H1 (cell line): Measurements from ENCODE around the gene IFIT1. TPM values are rescaled to one million over a fixed set of nuclear protein-coding genes. Genes with fewer than 3 reads are reported as not detected.

Source experiments
- CTCF ChIA-PET: fragments of 300-600 bp; sonication (Branson Sonifier 250); formaldehyde crosslinking; loops from one replicate; lab custom pipeline; 2021; ENCODE audit not compliant: partially characterized antibody; lab: Charles Lee
- POLR2A ChIA-PET: fragments of 300-600 bp; sonication (Branson Sonifier 250); formaldehyde crosslinking; loops from one replicate; lab custom pipeline; 2021; ENCODE audit warnings: inconsistent platforms; ENCODE audit not compliant: partially characterized antibody; lab: Charles Lee
- DNase-seq, 2 experiments: peaks; one replicate each; pipeline versions ENCODE4 v3.0.0 to v3.0.0-alpha.2; 2010 to 2022; ENCODE audit warnings: low spot score in 2 of 2, low read depth in 1 of 2, mixed read lengths in 1 of 2
- FAIRE-seq: peaks from 2 replicates; lab custom pipeline; 2011; peaks lifted over from hg19 to GRCh38; lab: Jason Lieb, UNC
- H2AFZ ChIP-seq: 2 replicates; pipeline ENCODE4 v1.8.1; 2012; ENCODE audit warnings: low read length, inconsistent platforms
- H2AK5ac ChIP-seq: 2 replicates; pipeline ENCODE4 v1.6.1; 2013; ENCODE audit warnings: low read depth, low read length
- H2BK120ac ChIP-seq: replicated peaks from 2 replicates; pipeline ENCODE3; 2013; ENCODE audit warnings: low read depth, low read length, inconsistent platforms
- H2BK12ac ChIP-seq: 2 replicates; pipeline ENCODE4 v1.6.1; 2013; ENCODE audit warnings: low read depth, low read length
- H2BK15ac ChIP-seq: 2 replicates; pipeline ENCODE4 v1.6.1; 2013; ENCODE audit warnings: low read length
- H2BK20ac ChIP-seq: 2 replicates; pipeline ENCODE4 v1.6.1; 2013; ENCODE audit warnings: low read length
- H2BK5ac ChIP-seq: 2 replicates; pipeline ENCODE4 v1.6.1; 2013; ENCODE audit warnings: low read depth, low read length
- H3K14ac ChIP-seq: 2 replicates; pipeline ENCODE4 v1.6.1; 2013; ENCODE audit warnings: inconsistent platforms; ENCODE audit not compliant: insufficient read length
- H3K18ac ChIP-seq: 2 replicates; pipeline ENCODE4 v1.6.1; 2013; ENCODE audit warnings: low read length; ENCODE audit errors: extremely low read depth
- H3K23ac ChIP-seq: 2 replicates; pipeline ENCODE4 v1.6.1; 2013; ENCODE audit warnings: inconsistent platforms; ENCODE audit not compliant: insufficient read length
- H3K23me2 ChIP-seq: 2 replicates; pipeline ENCODE4 v1.6.1; 2013; ENCODE audit warnings: low read depth, low read length
- H3K27ac ChIP-seq: 2 replicates; pipeline ENCODE4 v1.6.1; 2011; ENCODE audit warnings: low read depth, low read length, inconsistent platforms
- H3K27me3 ChIP-seq, 4 experiments: replicated peaks in 1 of 4; 1 replicate in 1 of 4; 2 replicates in 3 of 4; pipeline versions ENCODE4 v1.6.1 to v1.8.1; 2011 to 2013; ENCODE audit warnings: low read length in 3 of 4, mild to moderate bottlenecking in 3 of 4, inconsistent platforms in 2 of 4, mixed read lengths in 2 of 4, moderate library complexity in 1 of 4; ENCODE audit not compliant: control insufficient read depth in 3 of 4, insufficient read depth in 3 of 4; ENCODE audit errors: extremely low read depth in 1 of 4
- H3K36me3 ChIP-seq, 4 experiments: 2 replicates each; pipeline versions ENCODE4 v1.6.1 to v1.8.1; 2011 to 2013; ENCODE audit warnings: mild to moderate bottlenecking in 4 of 4, low read length in 3 of 4, moderate library complexity in 2 of 4, control low read depth in 1 of 4, inconsistent platforms in 1 of 4; ENCODE audit not compliant: insufficient read depth in 4 of 4, control insufficient read depth in 2 of 4
- H3K4ac ChIP-seq: replicated peaks from 2 replicates; pipeline ENCODE3; 2013; ENCODE audit warnings: low read length, low read depth, mixed read lengths, inconsistent platforms; ENCODE audit not compliant: insufficient read length
- H3K4me1 ChIP-seq, 4 experiments: replicated peaks in 1 of 4; 1 replicate in 1 of 4; 2 replicates in 3 of 4; pipeline versions ENCODE4 v1.6.1 to v1.8.1; 2011 to 2013; ENCODE audit warnings: low read length in 3 of 4, inconsistent platforms in 2 of 4, mixed read lengths in 1 of 4; ENCODE audit not compliant: insufficient read depth in 4 of 4, control insufficient read depth in 3 of 4
- H3K4me2 ChIP-seq, 2 experiments: 2 replicates each; pipeline versions ENCODE4 v1.6.1 to v1.8.1; 2011 to 2013; ENCODE audit warnings: low read depth in 2 of 2, low read length in 2 of 2, control low read depth in 1 of 2, inconsistent platforms in 1 of 2, mild to moderate bottlenecking in 1 of 2; ENCODE audit not compliant: insufficient read depth in 1 of 2
- H3K4me3 ChIP-seq, 4 experiments: fragments of 200-600, 300-600 bp in 1 of 4; sonication (generic), shearing (Covaris generic), sonication (Bioruptor Twin) in 1 of 4; 2 replicates each; pipeline versions ENCODE4 v1.5.1 to v1.8.1; 2011 to 2016; ENCODE audit warnings: low read length in 4 of 4, low read depth in 3 of 4, control low read depth in 2 of 4, inconsistent platforms in 2 of 4, mild to moderate bottlenecking in 2 of 4, mixed read lengths in 1 of 4, moderate library complexity in 1 of 4; ENCODE audit not compliant: insufficient read depth in 2 of 4; ENCODE audit errors: extremely low read depth in 1 of 4
- H3K56ac ChIP-seq: replicated peaks from 2 replicates; pipeline ENCODE3; 2013; ENCODE audit warnings: low read depth, mild to moderate bottlenecking, mixed read lengths, low read length, inconsistent platforms; ENCODE audit not compliant: insufficient read length
- H3K79me1 ChIP-seq: 2 replicates; pipeline ENCODE4 v1.6.1; 2013; ENCODE audit warnings: low read depth, low read length, control low read depth
- H3K79me2 ChIP-seq, 2 experiments: 2 replicates each; pipeline versions ENCODE4 v1.6.1 to v1.8.1; 2012 to 2013; ENCODE audit warnings: low read length in 2 of 2, mild to moderate bottlenecking in 2 of 2, inconsistent platforms in 1 of 2; ENCODE audit not compliant: insufficient read depth in 2 of 2, control insufficient read depth in 1 of 2
- H3K9ac ChIP-seq, 4 experiments: replicated peaks in 1 of 4; 1 replicate in 1 of 4; 2 replicates in 3 of 4; pipeline versions ENCODE4 v1.6.1 to v1.8.1; 2011 to 2013; ENCODE audit warnings: low read depth in 3 of 4, low read length in 3 of 4, control low read depth in 2 of 4, mild to moderate bottlenecking in 2 of 4, moderate library complexity in 2 of 4, inconsistent platforms in 1 of 4; ENCODE audit errors: extremely low read depth in 1 of 4
- H3K9me3 ChIP-seq, 2 experiments: 2 replicates each; pipeline versions ENCODE4 v1.6.1 to v1.8.1; 2012 to 2013; ENCODE audit warnings: mild to moderate bottlenecking in 2 of 2, moderate library complexity in 2 of 2, control low read depth in 1 of 2, inconsistent platforms in 1 of 2, low read depth in 1 of 2, low read length in 1 of 2, mixed read lengths in 1 of 2; ENCODE audit not compliant: insufficient read depth in 2 of 2
- H4K20me1 ChIP-seq, 2 experiments: replicated peaks in 1 of 2; 2 replicates each; pipeline versions ENCODE3 to v1.8.1; 2011 to 2013; ENCODE audit warnings: inconsistent platforms in 2 of 2, low read length in 2 of 2, mild to moderate bottlenecking in 1 of 2; ENCODE audit not compliant: insufficient read depth in 2 of 2, control insufficient read depth in 1 of 2
- H4K5ac ChIP-seq: 2 replicates; pipeline ENCODE4 v1.6.1; 2013; ENCODE audit warnings: low read length, low read depth, mixed read lengths, inconsistent platforms; ENCODE audit not compliant: insufficient read length
- H4K8ac ChIP-seq: 2 replicates; pipeline ENCODE4 v1.8.0; 2013; ENCODE audit warnings: mild to moderate bottlenecking, moderate library complexity, low read length, inconsistent platforms; ENCODE audit not compliant: insufficient read depth; ENCODE audit errors: extremely low read depth
- H4K91ac ChIP-seq: replicated peaks from 2 replicates; pipeline ENCODE3; 2013; ENCODE audit warnings: low read length, mixed read lengths, inconsistent platforms; ENCODE audit not compliant: insufficient read length
- CHD2 ChIP-seq: IDR thresholded peaks from 2 replicates; pipeline ENCODE4 v1.6.1; 2012; ENCODE audit warnings: low read length, improper control_type of control experiment
- GABPA ChIP-seq: IDR thresholded peaks from 2 replicates; pipeline ENCODE4 v1.6.1; 2011; ENCODE audit warnings: mild to moderate bottlenecking, low read length, moderate library complexity, borderline replicate concordance; ENCODE audit not compliant: insufficient read depth
- JUND ChIP-seq: IDR thresholded peaks from 2 replicates; pipeline ENCODE4 v1.6.1; 2011; ENCODE audit warnings: mild to moderate bottlenecking, improper control_type of control experiment, low read length
- KDM1A ChIP-seq: fragments of 200-600, 300-600 bp; sonication (generic); IDR thresholded peaks from 2 replicates; pipeline ENCODE4 v1.7.1; 2016; ENCODE audit warnings: mild to moderate bottlenecking, low read length, borderline replicate concordance
- MAFK ChIP-seq: IDR thresholded peaks from 2 replicates; pipeline ENCODE4 v1.6.1; 2012; ENCODE audit warnings: low read depth, mild to moderate bottlenecking, improper control_type of control experiment, low read length
- RNF2 ChIP-seq: fragments of 200-900, 300-1000 bp; sonication (generic); IDR thresholded peaks from 2 replicates; pipeline ENCODE4 v1.7.1; 2016; ENCODE audit warnings: borderline replicate concordance, low read depth, mild to moderate bottlenecking, antibody characterized with exemption, low read length; ENCODE audit not compliant: poor library complexity, severe bottlenecking; ENCODE audit errors: missing control alignments
- RXRA ChIP-seq: IDR thresholded peaks from 2 replicates; pipeline ENCODE4 v1.6.1; 2011; ENCODE audit warnings: low read depth, mild to moderate bottlenecking, low read length, moderate library complexity; ENCODE audit not compliant: insufficient read depth
- WGBS, 2 experiments: shearing (Covaris generic) in 1 of 2; methylation state at CpG; one replicate each; pipeline versions ENCODE4 v1.1.6 to v1.1.7; 2013 to 2015; ENCODE audit warnings: low lambda C conversion rate in 2 of 2, mixed read lengths in 2 of 2, inconsistent platforms in 1 of 2, low coverage in 1 of 2, missing lambda C conversion rate in 1 of 2; ENCODE audit not compliant: insufficient replicate concordance in 2 of 2, insufficient coverage in 1 of 2, insufficient read length in 1 of 2; ENCODE audit errors: extremely low coverage in 1 of 2, missing lambda C conversion rate in 1 of 2; 5-methylcytosine and 5-hydroxymethylcytosine counted together
- polyA plus RNA-seq, 7 experiments: library from polyadenylated mRNA; depleted of rRNA in 3 of 7; stranded (reverse) in 5 of 7; unstranded in 2 of 7; fragments of >200 nt in 5 of 7; fragments of 200-250 nt in 2 of 7; gene quantifications; 1 replicate in 5 of 7; 2 replicates in 1 of 7; 4 replicates in 1 of 7; pipeline versions ENCODE4 v1.2.1 to v1.2.3, GENCODE V29; 2011 to 2013; ENCODE audit warnings: missing spikeins in 2 of 7, mixed read lengths in 2 of 7
- total RNA-seq: library from RNA; stranded (reverse); fragmentation: NEBNext Ultra II Directional; extraction: Animal tissue kit (Norgen Biotek cat#: 25700); gene quantifications from 2 replicates; pipeline ENCODE4 v1.2.1, GENCODE V29; 2021

Gene IFIT1
- total and polyA plus RNA-seq, 2 of the 8 experiments (the other 6 are each of a cell fraction or from before 2014, with no cell fraction given): 0.94 to 1.5 TPM

DNA sequence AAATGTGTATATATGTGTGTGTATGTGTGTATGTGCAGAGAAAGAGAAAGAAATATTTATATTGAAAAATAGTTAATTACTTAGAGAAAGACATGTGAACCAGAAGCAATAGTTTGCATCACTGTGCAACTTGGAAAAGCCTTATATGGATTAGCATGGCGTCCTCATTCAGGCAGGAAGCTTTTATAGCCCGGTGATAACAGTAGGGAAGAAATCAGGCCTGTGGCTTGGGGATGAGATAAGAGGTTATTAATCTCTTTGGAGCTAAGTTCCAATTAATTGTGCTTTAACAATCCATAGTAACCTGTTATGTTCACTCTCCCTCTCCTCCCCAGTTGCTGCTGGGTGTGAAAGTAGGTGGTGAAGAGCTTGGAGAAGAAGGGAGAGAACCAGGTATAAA is 58.5 kb downstream of the IFIT1 start:
- no peaks in the 10 kb centered on the region for H4K20me1 ChIP-seq
- H2BK5ac ChIP-seq: no peak overlapping the region
- no peak overlapping the region for H3K27ac ChIP-seq
- no peak overlapping the region for H2BK15ac ChIP-seq
- no peak overlapping the region for H2BK20ac ChIP-seq
- H4K91ac ChIP-seq: no peak overlapping the region
- H2BK12ac ChIP-seq: no peak overlapping the region
- no peak overlapping the region for H4K8ac ChIP-seq
- no peak overlapping the region for H2AFZ ChIP-seq
- H3K4ac ChIP-seq: no peak overlapping the region
- H2BK120ac ChIP-seq: no peak overlapping the region
- ChIA-PET CTCF (interaction anchor here (1.0 to 2.7 kb wide), 5 partner anchors 9 to 193 kb away, joined by 3 to 22 read pairs (median 3); no protein-coding TSS in a partner anchor), POLR2A (no interaction called here)
- H3K4me3 ChIP-seq: no peak overlapping the region
- no peaks in the 10 kb centered on the region for H3K4me1 ChIP-seq
- H2AK5ac ChIP-seq: no peak overlapping the region
- TF ChIP-seq MAFK (no peak), KDM1A (no peak), CHD2 (no peak), JUND (no peak), GABPA (no peak), RNF2 (no peak), RXRA (no peak)
- H3K9ac ChIP-seq: no peak overlapping the region
- H3K79me1 ChIP-seq: no peaks in the 10 kb centered on the region
- DNase-seq (no peak), FAIRE-seq (no peak)
- H4K5ac ChIP-seq: no peak overlapping the region
- no peak overlapping the region for H3K23ac ChIP-seq
- H3K23me2 ChIP-seq: no peaks in the 10 kb centered on the region; the same call in 1 of the 2 replicates
- H3K79me2 ChIP-seq: no peaks in the 10 kb centered on the region
- 94% methylated on average over 2 of the region's 2 CpGs; no CpG with 5 or more reads in 1 of the 2 experiments for WGBS, 2 experiments
- no peaks in the 10 kb centered on the region for H3K9me3 ChIP-seq
- H3K4me2 ChIP-seq: no peak overlapping the region
- no peaks in the 10 kb centered on the region for H3K27me3 ChIP-seq
- H3K14ac ChIP-seq: no peak overlapping the region
- no peak overlapping the region for H3K18ac ChIP-seq
- no peaks in the 10 kb centered on the region for H3K36me3 ChIP-seq
- no peak overlapping the region for H3K56ac ChIP-seq
